OCI-LY7 (cell line): ENCODE results near the gene IFNA14. TPM values are rescaled to one million over a fixed set of nuclear protein-coding genes. Genes with fewer than 3 reads are reported as not detected.

Source experiments
- BruUV-seq: library from RNA; stranded (reverse); fragments of 400-500 nt; replicated peaks from 2 replicates; lab custom pipeline; 2021; lab: Mats Ljungman, UMichigan
- CTCF ChIA-PET: fragments of 300-600 bp; sonication (Branson Sonifier 250); formaldehyde crosslinking; loops from one replicate; lab custom pipeline; 2022; ENCODE audit warnings: antibody characterized with exemption; ENCODE audit not compliant: unreplicated experiment; lab: Charles Lee
- POLR2A ChIA-PET: fragments of 300-600 bp; sonication (Branson Sonifier 250); formaldehyde crosslinking; loops from one replicate; lab custom pipeline; 2022; ENCODE audit warnings: antibody characterized with exemption; lab: Charles Lee
- DNase-seq: peaks from one replicate; pipeline ENCODE4 v3.0.0-alpha.2; 2015; ENCODE audit warnings: low spot score
- H2AFZ ChIP-seq: fragments of 200-600 bp; sonication (generic), shearing (Covaris generic); 2 replicates; pipeline ENCODE4 v1.6.1; 2014; ENCODE audit warnings: mild to moderate bottlenecking, antibody characterized with exemption, low read length, moderate library complexity
- H3K27ac ChIP-seq: fragments of 200-600 bp; sonication (generic); 2 replicates; pipeline ENCODE4 v1.5.1; 2014; ENCODE audit warnings: mixed run types, low read depth, mild to moderate bottlenecking, moderate library complexity, low read length, inconsistent platforms; ENCODE audit not compliant: poor library complexity, severe bottlenecking
- H3K36me3 ChIP-seq: fragments of 200-600 bp; sonication (generic); 2 replicates; pipeline ENCODE4 v1.6.1; 2014; ENCODE audit warnings: mild to moderate bottlenecking, antibody characterized with exemption, low read length, moderate library complexity, mixed read lengths; ENCODE audit not compliant: insufficient read depth
- H3K4me1 ChIP-seq: fragments of 200-600 bp; sonication (generic); 2 replicates; pipeline ENCODE4 v1.5.1; 2014; ENCODE audit warnings: mild to moderate bottlenecking, low read length; ENCODE audit not compliant: insufficient read depth, poor library complexity, severe bottlenecking
- H3K4me2 ChIP-seq: fragments of 200-600 bp; sonication (generic); 2 replicates; pipeline ENCODE4 v1.6.1; 2014; ENCODE audit warnings: mild to moderate bottlenecking, low read length
- H3K4me3 ChIP-seq: fragments of 200-600 bp; sonication (generic); 2 replicates; pipeline ENCODE4 v1.5.1; 2014; ENCODE audit warnings: mild to moderate bottlenecking, low read depth, low read length; ENCODE audit not compliant: poor library complexity, severe bottlenecking
- H3K79me2 ChIP-seq: fragments of 200-600 bp; sonication (generic); 2 replicates; pipeline ENCODE4 v1.6.1; 2016; ENCODE audit warnings: low read depth, mild to moderate bottlenecking, low read length, moderate library complexity, mixed read lengths; ENCODE audit not compliant: insufficient read depth
- H3K9me2 ChIP-seq: fragments of 200-600 bp; sonication (generic); 2 replicates; pipeline ENCODE4 v1.6.1; 2016; ENCODE audit warnings: mild to moderate bottlenecking, low read length, mixed read lengths; ENCODE audit not compliant: insufficient read depth
- H3K9me3 ChIP-seq: fragments of 200-600 bp; sonication (generic); 2 replicates; pipeline ENCODE4 v1.6.1; 2014; ENCODE audit warnings: mild to moderate bottlenecking, mixed run types, low read length, mixed read lengths
- H4K20me1 ChIP-seq: fragments of 200-600 bp; sonication (generic); 2 replicates; pipeline ENCODE4 v1.6.1; 2014; ENCODE audit warnings: mild to moderate bottlenecking, antibody characterized with exemption, low read length, moderate library complexity, mixed read lengths; ENCODE audit not compliant: insufficient read depth
- EZH2phosphoT487 ChIP-seq: fragments of 200-600 bp; sonication (generic); IDR thresholded peaks from 2 replicates; pipeline ENCODE4 v1.6.1; 2018; ENCODE audit warnings: low read depth, borderline replicate concordance, mild to moderate bottlenecking, mixed run types, antibody characterized with exemption, low read length, moderate library complexity, mixed read lengths
- intact Hi-C: fragments of 100-400 bp; cut with micrococcal nuclease; formaldehyde crosslinking; loops from one replicate; pipeline ENCODE4 v1.10.0; 2022; ENCODE audit not compliant: unreplicated experiment
- total RNA-seq, 2 experiments: library from RNA; depleted of rRNA in 1 of 2; stranded (reverse); fragments of >200 nt in 1 of 2; shearing (Covaris generic) in 1 of 2; gene quantifications; 2 replicates each; pipeline ENCODE4 v1.2.3, GENCODE V29; 2014 to 2022
- TF ChIP-seq, protein P1 (sequence below): fragments of 200-600 bp; sonication (generic); conservative IDR thresholded peaks from 2 replicates; pipeline ENCODE4 v1.5.1; 2014; ENCODE audit warnings: mild to moderate bottlenecking, antibody characterized with exemption, low read length, moderate library complexity, mixed read lengths

Gene IFNA14
- total RNA-seq, 2 experiments from 2014 or later, result not detected

- no peak overlapping the region for H3K27ac ChIP-seq
- TF ChIP-seq, protein P1, sequence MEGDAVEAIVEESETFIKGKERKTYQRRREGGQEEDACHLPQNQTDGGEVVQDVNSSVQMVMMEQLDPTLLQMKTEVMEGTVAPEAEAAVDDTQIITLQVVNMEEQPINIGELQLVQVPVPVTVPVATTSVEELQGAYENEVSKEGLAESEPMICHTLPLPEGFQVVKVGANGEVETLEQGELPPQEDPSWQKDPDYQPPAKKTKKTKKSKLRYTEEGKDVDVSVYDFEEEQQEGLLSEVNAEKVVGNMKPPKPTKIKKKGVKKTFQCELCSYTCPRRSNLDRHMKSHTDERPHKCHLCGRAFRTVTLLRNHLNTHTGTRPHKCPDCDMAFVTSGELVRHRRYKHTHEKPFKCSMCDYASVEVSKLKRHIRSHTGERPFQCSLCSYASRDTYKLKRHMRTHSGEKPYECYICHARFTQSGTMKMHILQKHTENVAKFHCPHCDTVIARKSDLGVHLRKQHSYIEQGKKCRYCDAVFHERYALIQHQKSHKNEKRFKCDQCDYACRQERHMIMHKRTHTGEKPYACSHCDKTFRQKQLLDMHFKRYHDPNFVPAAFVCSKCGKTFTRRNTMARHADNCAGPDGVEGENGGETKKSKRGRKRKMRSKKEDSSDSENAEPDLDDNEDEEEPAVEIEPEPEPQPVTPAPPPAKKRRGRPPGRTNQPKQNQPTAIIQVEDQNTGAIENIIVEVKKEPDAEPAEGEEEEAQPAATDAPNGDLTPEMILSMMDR, result no peak
- TF ChIP-seq EZH2phosphoT487, result no peak
- no peaks in the 10 kb centered on the region for H3K9me3 ChIP-seq
- H3K79me2 ChIP-seq, result no peaks in the 10 kb centered on the region
- no peak overlapping the region for H2AFZ ChIP-seq
- H3K9me2 ChIP-seq, result no peaks in the 10 kb centered on the region
- no peak overlapping the region for H3K4me2 ChIP-seq
- DNase-seq, result no peak
- no peaks in the 10 kb centered on the region for H3K36me3 ChIP-seq
- intact Hi-C loops, result no loop called here
- H3K4me3 ChIP-seq, result no peak overlapping the region
- H4K20me1 ChIP-seq, result no peaks in the 10 kb centered on the region
- no peaks in the 10 kb centered on the region for H3K4me1 ChIP-seq
- BruUV-seq, result no TSS peak
- CTCF ChIA-PET, result no interaction called here
- POLR2A ChIA-PET, result no interaction called here
These were observed 25.8 kb upstream of the IFNA14 start for GRCh38 chr9:21265421-21266189.

GRCh38 chr9:21255538-21256212 lies 15.9 kb upstream of the IFNA14 start:
- no TSS peak for BruUV-seq
- Histone ChIP-seq H3K27ac (no peak overlapping the region), H3K79me2 (no peaks in the 10 kb centered on the region), H3K9me2 (no peaks in the 10 kb centered on the region), H3K36me3 (no peaks in the 10 kb centered on the region), H3K9me3 (no peaks in the 10 kb centered on the region), H3K4me1 (peaks cover 4% of the 10 kb centered on the region), H3K4me2 (no peak overlapping the region), H3K4me3 (no peak overlapping the region), H4K20me1 (no peaks in the 10 kb centered on the region), H2AFZ (no peak overlapping the region)
- TF ChIP-seq EZH2phosphoT487, result no peak
- TF ChIP-seq, protein P1, result no peak
- CTCF ChIA-PET, result no interaction called here
- no peak for DNase-seq
- intact Hi-C loops, result no loop called here
- POLR2A ChIA-PET, result interaction anchor here (0.6 kb wide), 1 partner anchor 982 kb away, joined by 3 read pairs; no protein-coding TSS in a partner anchor
